ENCODE measurements around the gene TUBA8. TPM values are rescaled to one million over a fixed set of nuclear protein-coding genes. Genes with fewer than 3 reads are reported as not detected.
A peak's percentile ranks its signal among the peaks of the same experiment; 100 is the strongest.
"Not testable (repeated sequence)": the region's sequence is repeated elsewhere in the genome, so short reads cannot be mapped to it uniquely, and the experiment has no call there.

TUBA8 gene
- total and polyA plus RNA-seq, 3 experiments from 2014 or later: 1.2 to 1.6 TPM; not detected in 1

- H3K4me3 Mint-ChIP-seq: no peak overlapping the region
- peaks cover under 1 to 5% (median under 1%) of the 10 kb centered on the region in 5 donors for H3K9me3 Mint-ChIP-seq
- Histone ChIP-seq H3K9me3 (ENCODE audit: low read length) (no peaks in the 10 kb centered on the region), H3K4me1 (ENCODE audit: insufficient read depth, low read length) (no peaks in the 10 kb centered on the region), H3K36me3 (ENCODE audit: insufficient read depth, low read length) (no peaks in the 10 kb centered on the region), H3K4me3 (ENCODE audit: low read length) (no peak overlapping the region), H3K27me3 (ENCODE audit: insufficient read depth, low read length, poor library complexity, severe bottlenecking) (no peaks in the 10 kb centered on the region), H3K27ac (ENCODE audit: low read depth, low read length) (no peak overlapping the region)
- H3K36me3 Mint-ChIP-seq: peaks cover 30 to 55% (median 35%) of the 10 kb centered on the region in 3 donors
- no peak overlapping the region for H3K27ac Mint-ChIP-seq
- CTCF ChIA-PET: no interaction called here
- DNase-seq: no peak
- POLR2A ChIA-PET: no interaction called here
- H3K27me3 Mint-ChIP-seq: peaks cover 16 to 22% of the 10 kb centered on the region in 2 donors
- peaks cover 0 to 4% (median 0%) of the 10 kb centered on the region in 3 donors for H3K4me1 Mint-ChIP-seq
Observed at GRCh38 chr22:18100781-18101180, 9.8 kb upstream of the TUBA8 start.

GRCh38 chr22:18101536-18101935 is 9.1 kb upstream of the TUBA8 start:
- POLR2A ChIA-PET: no interaction called here
- CTCF ChIA-PET: no interaction called here
- no peak overlapping the region for H3K4me3 ChIP-seq (ENCODE audit: low read length)

GRCh38 chr22:18103527-18104269 is 6.9 kb upstream of the TUBA8 start:
- no peaks in the 10 kb centered on the region for H3K9me3 ChIP-seq (ENCODE audit: low read length)
- Mint-ChIP-seq H3K27ac (no peak overlapping the region), H3K9me3 (peaks cover 3 to 15% (median 8%) of the 10 kb centered on the region in 5 donors), H3K4me3 (no peak overlapping the region), H3K4me1 (no peaks in the 10 kb centered on the region), H3K27me3 (peaks cover 30 to 43% of the 10 kb centered on the region in 2 donors), H3K36me3 (peaks cover 26 to 43% (median 38%) of the 10 kb centered on the region in 3 donors)
- H3K27ac ChIP-seq (ENCODE audit: low read depth, low read length): no peak overlapping the region
- no peak overlapping the region for H3K4me3 ChIP-seq (ENCODE audit: low read length)
- DNase-seq: no peak
- H3K27me3 ChIP-seq (ENCODE audit: insufficient read depth, low read length, poor library complexity, severe bottlenecking): peaks cover 5% of the 10 kb centered on the region
- ChIA-PET CTCF (no interaction called here), POLR2A (no interaction called here)
- no peaks in the 10 kb centered on the region for H3K36me3 ChIP-seq (ENCODE audit: insufficient read depth, low read length)
- no peaks in the 10 kb centered on the region for H3K4me1 ChIP-seq (ENCODE audit: insufficient read depth, low read length)

More at GRCh38 chr22:18101536-18101935, 9.1 kb upstream of the TUBA8 start:
- Mint-ChIP-seq H3K27ac (no peak overlapping the region), H3K9me3 (peaks cover 3 to 9% (median 5%) of the 10 kb centered on the region in 5 donors), H3K4me1 (peaks cover 0 to 4% (median 0%) of the 10 kb centered on the region in 3 donors), H3K4me3 (no peak overlapping the region), H3K36me3 (peaks cover 27 to 50% (median 39%) of the 10 kb centered on the region in 3 donors), H3K27me3 (peaks cover 19 to 26% of the 10 kb centered on the region in 2 donors)
- no peak overlapping the region for H3K27ac ChIP-seq (ENCODE audit: low read depth, low read length)
- H3K9me3 ChIP-seq (ENCODE audit: low read length): no peaks in the 10 kb centered on the region
- DNase-seq: no peak
- no peaks in the 10 kb centered on the region for H3K27me3 ChIP-seq (ENCODE audit: insufficient read depth, low read length, poor library complexity, severe bottlenecking)
- no peaks in the 10 kb centered on the region for H3K36me3 ChIP-seq (ENCODE audit: insufficient read depth, low read length)
- H3K4me1 ChIP-seq (ENCODE audit: insufficient read depth, low read length): no peaks in the 10 kb centered on the region

GRCh38 chr22:18104566-18104965 is 6.0 kb upstream of the TUBA8 start:
- POLR2A ChIA-PET: no interaction called here
- no peak overlapping the region for H3K27ac ChIP-seq (ENCODE audit: low read depth, low read length)
- no peaks in the 10 kb centered on the region for H3K36me3 ChIP-seq (ENCODE audit: insufficient read depth, low read length)
- peaks cover 3 to 15% (median 8%) of the 10 kb centered on the region in 5 donors for H3K9me3 Mint-ChIP-seq
- peaks cover 21 to 39% (median 38%) of the 10 kb centered on the region in 3 donors for H3K36me3 Mint-ChIP-seq
- peak overlapping the region in 1 of 8 donors; percentile 17 for H3K27ac Mint-ChIP-seq
- H3K4me1 Mint-ChIP-seq: peaks cover 3% of the 10 kb centered on the region in 3 donors
- H3K9me3 ChIP-seq (ENCODE audit: low read length): no peaks in the 10 kb centered on the region
- CTCF ChIA-PET: no interaction called here
- no peak for DNase-seq
- H3K4me3 Mint-ChIP-seq: no peak overlapping the region
- peaks cover 39 to 47% of the 10 kb centered on the region in 2 donors for H3K27me3 Mint-ChIP-seq
- no peak overlapping the region for H3K4me3 ChIP-seq (ENCODE audit: low read length)
- H3K4me1 ChIP-seq (ENCODE audit: insufficient read depth, low read length): no peaks in the 10 kb centered on the region
- peaks cover 5% of the 10 kb centered on the region for H3K27me3 ChIP-seq (ENCODE audit: insufficient read depth, low read length, poor library complexity, severe bottlenecking)

- H3K4me1 ChIP-seq (ENCODE audit: insufficient read depth, low read length); H3K36me3 ChIP-seq (ENCODE audit: insufficient read depth, low read length); H3K4me3 Mint-ChIP-seq; POLR2A ChIA-PET; DNase-seq; H3K27ac ChIP-seq (ENCODE audit: low read depth, low read length); H3K9me3 ChIP-seq (ENCODE audit: low read length); H3K27ac Mint-ChIP-seq; H3K4me3 ChIP-seq (ENCODE audit: low read length): not testable (repeated sequence)
- Mint-ChIP-seq H3K9me3 (peaks cover 3 to 15% (median 8%) of the 10 kb centered on the region in 5 donors), H3K4me1 (peaks cover 10 to 15% (median 11%) of the 10 kb centered on the region in 3 donors), H3K36me3 (peaks cover 16 to 38% (median 31%) of the 10 kb centered on the region in 3 donors), H3K27me3 (peaks cover 43 to 54% of the 10 kb centered on the region in 2 donors)
- H3K27me3 ChIP-seq (ENCODE audit: insufficient read depth, low read length, poor library complexity, severe bottlenecking): peaks cover 11% of the 10 kb centered on the region
- CTCF ChIA-PET: interaction anchor here (0.5 kb wide), 1 partner anchor 24 kb away, joined by 3 read pairs; no protein-coding TSS in a partner anchor
Observed at GRCh38 chr22:18105981-18106380, 4.6 kb upstream of the TUBA8 start.

- peaks cover 14% of the 10 kb centered on the region for H3K27me3 ChIP-seq (ENCODE audit: insufficient read depth, low read length, poor library complexity, severe bottlenecking)
- Mint-ChIP-seq H3K27me3 (peaks cover 43 to 54% of the 10 kb centered on the region in 2 donors), H3K9me3 (peaks cover 3 to 15% (median 8%) of the 10 kb centered on the region in 5 donors), H3K4me1 (peaks cover 10 to 16% (median 11%) of the 10 kb centered on the region in 3 donors), H3K36me3 (peaks cover 12 to 34% (median 24%) of the 10 kb centered on the region in 3 donors), H3K27ac (peak overlapping the region in 1 of 8 donors; percentile 77)
- H3K4me3 Mint-ChIP-seq; H3K36me3 ChIP-seq (ENCODE audit: insufficient read depth, low read length); H3K27ac ChIP-seq (ENCODE audit: low read depth, low read length); H3K4me3 ChIP-seq (ENCODE audit: low read length); H3K4me1 ChIP-seq (ENCODE audit: insufficient read depth, low read length); POLR2A ChIA-PET; H3K9me3 ChIP-seq (ENCODE audit: low read length); CTCF ChIA-PET; DNase-seq: not testable (repeated sequence)
Observed at GRCh38 chr22:18106550-18107341, 3.9 kb upstream of the TUBA8 start.

- no peaks in the 10 kb centered on the region for H3K9me3 ChIP-seq (ENCODE audit: low read length)
- peaks cover 44 to 51% of the 10 kb centered on the region in 2 donors for H3K27me3 Mint-ChIP-seq
- no peak overlapping the region for H3K4me3 Mint-ChIP-seq
- ChIA-PET CTCF (no interaction called here), POLR2A (no interaction called here)
- peaks cover 6 to 28% (median 14%) of the 10 kb centered on the region in 3 donors for H3K36me3 Mint-ChIP-seq
- H3K4me1 Mint-ChIP-seq: peaks cover 10 to 17% (median 11%) of the 10 kb centered on the region in 3 donors
- H3K27ac ChIP-seq (ENCODE audit: low read depth, low read length): no peak overlapping the region
- H3K4me3 ChIP-seq (ENCODE audit: low read length): no peak overlapping the region
- no peak for DNase-seq
- H3K9me3 Mint-ChIP-seq: peaks cover 3 to 15% (median 8%) of the 10 kb centered on the region in 5 donors
- H3K4me1 ChIP-seq (ENCODE audit: insufficient read depth, low read length): peaks cover 7% of the 10 kb centered on the region
- no peak overlapping the region for H3K27ac Mint-ChIP-seq
- peaks cover 14% of the 10 kb centered on the region for H3K27me3 ChIP-seq (ENCODE audit: insufficient read depth, low read length, poor library complexity, severe bottlenecking)
- H3K36me3 ChIP-seq (ENCODE audit: insufficient read depth, low read length): no peaks in the 10 kb centered on the region
Observed at GRCh38 chr22:18108187-18108586, 2.4 kb upstream of the TUBA8 start.
